ENCODE data around the gene EXOC4.

GRCh38 chr7:133853706-133854276 lies 600.9 kb downstream of the EXOC4 start:
- peak in 3 of 5 experiments; percentile 30 to 47 (median 33) for TF ChIP-seq CTCF (IDR thresholded peaks at IDR 0.05)
- TF ChIP-seq POLR2A (IDR thresholded peaks at IDR 0.05): no peak
- TF ChIP-seq EP300 (IDR thresholded peaks at IDR 0.05; ENCODE audit: low read depth): no peak
- no peak for TF ChIP-seq POLR2AphosphoS5 (IDR thresholded peaks at IDR 0.05)

All from transverse colon (tissue), 4 donors.